Ovary (tissue), 3 donors: ENCODE data around the gene COL6A2.

Source experiments
- POLR2A ChIP-seq: fragments of 450-650 bp; IDR thresholded peaks from one replicate; pipeline ENCODE4 v1.6.1; 2017; ENCODE audit warnings: antibody characterized with exemption, mild to moderate bottlenecking, moderate library complexity
- TF ChIP-seq, protein P1 (sequence below), 3 donors: fragments of 450-650 bp in 2 of 3; fragments of 200-600 bp in 1 of 3; IDR thresholded peaks; one replicate each; pipeline versions ENCODE4 v1.5.1 to v1.8.0; 2016 to 2022; ENCODE audit warnings: antibody characterized with exemption in 3 of 3, mild to moderate bottlenecking in 1 of 3
- donor health status: DM: no; HTN: no; CAD: no.

DNA sequence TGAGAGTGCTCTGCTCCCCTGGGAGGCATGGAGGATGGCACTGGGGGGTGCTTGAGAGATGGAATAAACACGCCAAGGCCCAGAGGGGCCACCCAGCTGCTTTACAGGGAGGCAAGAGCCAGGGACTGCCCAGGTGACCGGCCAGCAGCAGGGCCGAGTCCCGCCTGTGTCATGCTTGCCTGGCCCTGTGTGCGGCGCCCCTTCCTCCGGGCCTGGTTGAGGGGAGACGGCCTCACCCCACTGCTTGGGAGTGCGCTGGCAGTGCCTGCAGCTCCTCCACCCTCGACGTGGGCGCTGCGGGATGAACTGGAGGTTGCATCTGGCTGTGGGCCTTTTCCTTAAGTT lies 33.1 kb upstream of the COL6A2 start:
- TF ChIP-seq, protein P1, sequence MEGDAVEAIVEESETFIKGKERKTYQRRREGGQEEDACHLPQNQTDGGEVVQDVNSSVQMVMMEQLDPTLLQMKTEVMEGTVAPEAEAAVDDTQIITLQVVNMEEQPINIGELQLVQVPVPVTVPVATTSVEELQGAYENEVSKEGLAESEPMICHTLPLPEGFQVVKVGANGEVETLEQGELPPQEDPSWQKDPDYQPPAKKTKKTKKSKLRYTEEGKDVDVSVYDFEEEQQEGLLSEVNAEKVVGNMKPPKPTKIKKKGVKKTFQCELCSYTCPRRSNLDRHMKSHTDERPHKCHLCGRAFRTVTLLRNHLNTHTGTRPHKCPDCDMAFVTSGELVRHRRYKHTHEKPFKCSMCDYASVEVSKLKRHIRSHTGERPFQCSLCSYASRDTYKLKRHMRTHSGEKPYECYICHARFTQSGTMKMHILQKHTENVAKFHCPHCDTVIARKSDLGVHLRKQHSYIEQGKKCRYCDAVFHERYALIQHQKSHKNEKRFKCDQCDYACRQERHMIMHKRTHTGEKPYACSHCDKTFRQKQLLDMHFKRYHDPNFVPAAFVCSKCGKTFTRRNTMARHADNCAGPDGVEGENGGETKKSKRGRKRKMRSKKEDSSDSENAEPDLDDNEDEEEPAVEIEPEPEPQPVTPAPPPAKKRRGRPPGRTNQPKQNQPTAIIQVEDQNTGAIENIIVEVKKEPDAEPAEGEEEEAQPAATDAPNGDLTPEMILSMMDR (IDR thresholded peaks at IDR 0.05): no peak
- no peak for TF ChIP-seq POLR2A
